ENCODE results near the gene LMTK3.

The LMTK3 gene

DNA sequence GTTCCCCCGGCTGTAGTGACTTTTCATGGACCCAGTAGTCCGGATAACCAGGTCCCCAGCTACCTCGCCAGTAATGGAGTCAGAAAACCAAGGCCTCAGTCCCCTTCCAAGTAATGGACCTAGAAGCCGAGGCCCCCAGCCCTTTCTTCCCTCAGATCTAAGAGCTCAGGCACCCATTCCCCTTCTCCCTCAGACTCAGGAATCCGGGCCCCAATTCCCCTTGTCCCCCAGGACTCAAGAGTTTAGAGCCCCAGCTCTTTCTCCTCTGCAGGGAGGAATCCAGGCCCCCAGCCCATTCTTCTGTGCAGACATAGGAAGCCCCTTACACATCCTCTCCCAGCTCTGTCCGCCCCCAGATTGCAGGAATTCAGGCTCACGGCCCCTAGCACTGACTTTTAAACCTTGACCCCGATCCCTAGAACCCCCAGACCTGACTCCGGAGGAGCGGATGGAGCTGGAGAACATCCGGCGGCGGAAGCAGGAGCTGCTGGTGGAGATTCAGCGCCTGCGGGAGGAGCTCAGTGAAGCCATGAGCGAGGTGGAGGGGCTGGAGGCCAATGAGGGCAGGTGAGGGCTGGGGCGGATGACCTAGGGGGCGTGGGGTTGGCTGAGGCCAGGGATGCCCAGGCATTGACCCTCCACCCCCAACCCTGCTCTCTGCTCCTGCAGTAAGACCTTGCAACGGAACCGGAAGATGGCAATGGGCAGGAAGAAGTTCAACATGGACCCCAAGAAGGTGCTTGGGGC is 41.5 kb downstream of the LMTK3 start:
- DNase-seq, result no peak

DNA sequence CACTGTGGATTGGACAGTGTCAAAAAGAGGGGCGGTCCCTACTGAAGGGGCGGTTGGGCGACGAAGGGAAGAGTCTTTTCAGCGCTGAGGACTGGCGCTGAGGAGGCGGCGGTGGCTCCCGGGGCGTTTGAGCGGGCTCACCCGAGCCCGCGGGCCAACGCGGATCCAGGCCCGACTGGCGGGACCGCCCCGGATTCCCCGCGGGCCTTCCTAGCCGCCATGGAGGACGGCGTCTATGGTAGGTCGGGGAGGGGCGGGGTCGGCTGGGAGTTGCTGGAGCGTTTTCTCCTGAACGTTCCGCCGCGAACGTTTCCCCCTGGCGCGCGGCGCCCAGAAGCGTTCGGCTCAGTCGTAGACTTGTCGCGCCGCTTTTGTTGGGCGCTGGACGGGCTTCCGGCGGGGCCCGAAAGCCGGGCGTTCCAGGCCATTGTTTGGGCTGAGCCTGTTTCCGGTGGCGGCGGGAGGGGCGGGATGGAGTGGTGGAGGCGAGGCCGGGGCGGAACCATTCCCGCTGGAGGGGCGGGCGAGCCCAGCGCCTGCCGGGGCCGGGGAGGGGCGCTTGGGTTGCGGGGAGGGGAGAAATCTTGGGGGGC is 42.2 kb downstream of the LMTK3 start, which contains the start of gene CYTH2:
TSS of gene CYTH2 (plus strand) at position 81 of the 593 bp plus-strand sequence. CDS start at position 220, 139 bp downstream.
- no peak for DNase-seq

DNA sequence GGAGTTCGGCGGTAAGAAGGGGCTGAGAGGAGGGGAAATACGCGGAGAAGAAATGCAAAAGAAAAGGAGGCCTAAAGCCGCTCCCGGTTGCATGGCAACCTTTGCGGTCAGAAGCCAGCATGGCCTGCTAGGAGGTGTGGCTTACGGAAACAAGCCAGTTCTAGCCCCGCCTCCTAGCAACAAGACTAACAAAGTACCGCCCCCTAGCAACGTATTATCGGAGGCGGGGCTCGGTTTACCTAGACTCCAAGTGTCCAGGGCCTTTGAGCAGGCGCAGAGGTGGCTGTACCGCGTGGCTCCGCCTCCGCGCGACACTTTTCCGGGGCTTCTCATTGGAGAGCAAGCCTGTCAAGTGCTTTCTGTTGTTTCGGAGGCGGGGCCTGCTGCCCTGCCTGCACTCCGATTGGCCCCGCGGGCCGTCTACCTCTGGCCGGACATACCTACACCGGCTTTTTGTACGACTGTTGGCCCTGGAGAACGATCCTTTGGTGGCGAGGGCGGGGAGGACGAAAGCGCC is 42.8 kb downstream of the LMTK3 start:
- peak; percentile 99 for DNase-seq

DNA sequence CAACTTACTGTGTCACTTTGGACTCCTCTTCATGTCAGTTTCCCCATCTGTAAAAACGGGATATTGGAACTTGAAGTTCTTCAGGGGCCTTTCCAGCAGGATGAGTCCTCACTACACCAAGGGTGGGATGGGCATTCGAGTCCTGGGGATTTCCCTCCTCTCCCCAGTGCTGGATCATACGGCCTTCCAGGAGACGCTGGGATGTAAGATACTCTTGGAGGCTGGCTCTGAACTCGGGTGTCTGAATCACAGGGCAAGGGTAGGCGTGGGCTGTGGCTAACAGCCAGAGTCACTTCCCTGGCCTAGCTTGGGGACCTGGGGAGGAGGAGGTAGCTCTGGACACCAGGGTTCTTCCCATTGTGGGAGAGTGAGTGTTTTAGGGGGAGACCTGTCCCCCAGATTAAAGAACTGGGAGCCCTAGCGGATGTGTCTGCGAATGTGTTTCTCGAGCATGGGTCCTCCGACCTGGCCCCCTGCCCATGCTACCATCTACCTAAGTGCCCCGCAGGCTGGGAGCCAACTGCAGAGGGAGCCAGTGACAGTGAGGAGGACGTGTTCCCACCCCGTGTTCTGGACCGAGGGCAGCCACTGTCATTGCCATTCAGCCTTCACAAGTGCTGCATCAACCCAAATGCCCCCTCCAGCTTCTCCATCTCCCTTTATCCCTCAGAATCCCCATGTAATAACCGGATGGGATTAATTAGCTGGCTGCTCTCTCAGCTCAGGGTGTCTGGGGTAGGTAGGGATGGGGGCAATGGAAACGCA is 44.9 kb downstream of the LMTK3 start:
- no peak for DNase-seq

DNA sequence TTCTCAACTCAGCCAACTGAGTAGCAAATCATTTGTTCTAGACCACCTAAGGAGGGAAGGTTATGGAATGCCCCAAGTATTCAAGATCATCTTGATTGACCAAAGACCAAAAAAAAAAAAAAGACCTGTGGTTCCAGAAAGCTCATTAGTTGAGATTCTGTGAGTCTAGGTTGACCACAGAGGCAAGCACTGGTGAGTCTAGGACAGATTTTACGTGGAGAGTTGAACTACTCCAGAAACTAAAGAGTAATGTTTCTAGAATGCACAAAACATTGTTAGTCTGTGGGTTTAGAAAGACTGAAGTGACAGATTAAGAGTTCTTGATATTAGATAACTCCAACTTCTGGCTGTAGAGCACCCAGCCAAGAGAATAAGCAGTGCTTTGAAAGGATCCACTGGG is 46.4 kb downstream of the LMTK3 start:
- DNase-seq, result no peak

DNA sequence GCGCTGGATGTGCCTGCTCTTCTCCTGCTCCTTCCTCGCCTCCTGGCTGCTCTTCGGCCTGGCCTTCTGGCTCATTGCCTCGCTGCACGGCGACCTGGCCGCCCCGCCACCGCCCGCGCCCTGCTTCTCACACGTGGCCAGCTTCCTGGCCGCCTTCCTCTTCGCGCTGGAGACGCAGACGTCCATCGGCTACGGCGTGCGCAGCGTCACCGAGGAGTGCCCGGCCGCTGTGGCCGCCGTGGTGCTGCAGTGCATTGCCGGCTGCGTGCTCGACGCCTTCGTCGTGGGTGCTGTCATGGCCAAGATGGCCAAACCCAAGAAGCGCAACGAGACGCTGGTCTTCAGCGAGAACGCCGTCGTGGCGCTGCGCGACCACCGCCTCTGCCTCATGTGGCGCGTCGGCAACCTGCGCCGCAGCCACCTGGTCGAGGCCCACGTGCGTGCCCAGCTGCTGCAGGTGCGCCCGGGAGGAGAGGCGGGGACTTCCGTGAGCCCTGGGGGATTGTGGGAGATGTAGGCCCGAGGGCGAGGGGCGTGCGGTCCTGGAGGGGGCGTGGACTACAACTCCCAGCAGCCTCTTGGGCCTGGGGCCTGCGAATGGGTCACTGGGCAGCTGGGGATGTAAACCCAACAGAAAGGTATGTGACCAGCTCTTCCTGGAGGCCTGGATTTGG is 49.5 kb downstream of the LMTK3 start:
- DNase-seq, result no peak

DNA sequence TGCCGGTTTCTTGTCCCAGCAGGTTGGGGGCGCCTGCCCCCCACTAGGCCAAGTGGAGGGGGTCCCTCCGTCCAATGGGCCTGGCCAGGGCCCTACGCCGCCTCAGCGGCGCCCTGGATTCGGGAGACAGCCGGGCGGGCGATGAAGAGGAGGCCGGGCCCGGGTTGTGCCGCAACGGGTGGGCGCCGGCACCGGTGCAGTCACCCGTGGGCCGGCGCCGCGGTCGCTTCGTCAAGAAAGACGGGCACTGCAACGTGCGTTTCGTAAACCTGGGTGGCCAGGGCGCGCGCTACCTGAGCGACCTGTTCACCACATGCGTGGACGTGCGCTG is 50.0 kb downstream of the LMTK3 start:
- no peak for DNase-seq

DNA sequence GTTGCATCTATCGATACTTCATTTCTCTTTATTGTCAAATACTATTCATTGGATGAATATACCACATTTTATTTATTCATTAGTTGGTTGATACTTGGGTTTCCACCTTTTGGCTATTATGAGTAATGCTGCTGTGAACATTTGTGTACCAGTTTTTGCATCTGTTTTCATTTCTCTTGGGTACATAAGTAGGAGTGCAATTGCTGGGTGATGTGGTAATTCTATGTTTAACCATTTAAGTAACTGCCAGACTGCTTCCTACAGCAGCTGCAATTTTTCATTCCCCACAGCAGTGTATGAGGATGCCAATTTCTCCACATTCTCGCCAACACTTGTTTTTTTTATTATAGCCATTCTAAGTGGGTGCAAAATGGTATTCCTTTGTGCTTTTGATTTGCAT is 53.6 kb downstream of the LMTK3 start:
- no peak for DNase-seq

DNA sequence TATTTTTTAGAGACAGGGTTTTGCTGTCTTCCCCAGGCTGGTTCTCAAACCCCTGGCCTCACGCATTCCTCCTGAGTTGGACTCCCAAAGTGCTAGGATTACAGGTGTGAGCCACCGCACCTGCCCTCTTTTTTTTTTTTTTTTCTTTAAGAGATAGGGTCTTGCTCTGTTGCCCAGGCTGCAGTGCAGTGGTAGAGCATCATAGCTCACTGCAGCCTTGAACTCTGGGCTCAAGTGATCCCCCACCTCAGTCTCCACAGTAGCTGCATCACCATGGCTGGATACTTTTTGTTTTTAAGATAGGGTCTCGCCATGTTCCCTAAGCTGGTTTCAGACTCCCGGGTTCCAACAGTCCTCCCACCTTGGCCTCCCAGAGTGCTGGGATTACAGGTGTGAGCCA is 54.8 kb downstream of the LMTK3 start:
- no peak for DNase-seq

DNA sequence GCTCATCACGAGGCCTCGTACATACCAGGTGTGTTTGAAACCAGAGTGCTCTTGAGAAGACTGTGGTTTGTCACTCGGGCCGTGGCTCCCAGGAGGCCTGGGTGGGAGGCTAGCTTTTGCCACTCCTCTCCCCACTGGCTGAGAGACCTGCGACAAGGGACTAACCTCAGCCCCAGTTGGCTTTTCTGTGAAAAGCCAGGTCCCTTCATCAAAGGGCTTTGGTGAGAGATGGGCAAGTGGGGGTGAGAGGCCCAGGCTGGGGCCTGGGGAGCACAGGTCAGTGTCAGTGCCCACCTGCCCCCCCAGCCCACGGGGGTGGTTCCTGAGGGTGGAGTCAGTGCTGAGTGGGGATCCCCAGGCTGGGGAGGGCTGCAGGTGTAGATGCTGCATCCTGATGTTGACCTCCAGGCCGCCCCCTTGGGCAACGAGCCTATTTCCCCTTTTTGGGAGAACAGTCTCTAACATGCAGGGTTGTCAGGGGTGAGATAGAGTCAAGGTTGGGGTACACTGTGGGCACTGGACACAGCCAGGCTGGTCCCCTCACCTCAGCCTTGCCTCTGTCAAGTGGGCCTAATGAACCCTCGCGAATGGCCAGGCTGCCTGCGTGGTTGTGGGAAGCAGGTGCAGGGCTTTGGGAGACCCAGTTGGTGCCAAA is 55.6 kb downstream of the LMTK3 start:
- no peak for DNase-seq

DNA sequence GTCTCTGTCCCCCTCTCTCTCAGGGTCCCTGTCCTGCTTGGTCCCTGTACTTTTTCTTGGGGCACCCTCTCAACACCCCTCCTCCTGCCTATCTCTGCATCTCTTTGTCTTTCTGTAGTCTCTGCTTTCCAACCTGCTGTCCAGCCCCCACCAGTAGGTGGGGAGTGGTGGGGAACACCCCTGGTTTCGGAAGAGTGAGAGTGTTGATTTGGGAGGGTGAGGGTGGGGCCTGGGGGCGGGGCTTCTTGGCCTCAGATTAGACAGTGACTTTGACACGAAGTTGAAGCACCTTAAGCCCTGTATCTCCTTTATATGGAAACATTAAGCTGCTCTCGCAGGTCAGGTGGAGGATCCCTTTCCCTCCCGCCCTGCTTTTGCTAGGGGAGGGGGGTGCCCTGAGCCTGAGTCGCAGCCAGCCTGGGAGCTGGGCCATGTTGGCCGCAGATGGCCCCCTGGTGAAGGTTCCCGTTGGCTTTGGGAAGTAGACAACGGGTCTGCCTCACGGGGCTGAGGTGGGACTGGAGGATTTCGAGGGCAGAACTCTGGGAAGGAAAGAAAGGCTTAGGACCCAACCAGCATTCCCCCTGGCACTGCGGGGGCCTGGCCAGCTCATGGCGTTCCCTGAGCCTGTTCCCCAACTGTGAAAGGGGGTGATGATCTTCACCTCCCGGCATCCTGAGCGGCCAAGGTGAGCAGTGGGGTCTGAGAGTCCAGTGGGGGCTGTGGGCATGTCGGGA is 56.3 kb downstream of the LMTK3 start, which contains the start of gene KCNJ14:
TSS of gene KCNJ14 (plus strand) at position 404 of the 737 bp plus-strand sequence. CDS start 6,151 bp downstream, outside the sequence.
- DNase-seq, result no peak

DNA sequence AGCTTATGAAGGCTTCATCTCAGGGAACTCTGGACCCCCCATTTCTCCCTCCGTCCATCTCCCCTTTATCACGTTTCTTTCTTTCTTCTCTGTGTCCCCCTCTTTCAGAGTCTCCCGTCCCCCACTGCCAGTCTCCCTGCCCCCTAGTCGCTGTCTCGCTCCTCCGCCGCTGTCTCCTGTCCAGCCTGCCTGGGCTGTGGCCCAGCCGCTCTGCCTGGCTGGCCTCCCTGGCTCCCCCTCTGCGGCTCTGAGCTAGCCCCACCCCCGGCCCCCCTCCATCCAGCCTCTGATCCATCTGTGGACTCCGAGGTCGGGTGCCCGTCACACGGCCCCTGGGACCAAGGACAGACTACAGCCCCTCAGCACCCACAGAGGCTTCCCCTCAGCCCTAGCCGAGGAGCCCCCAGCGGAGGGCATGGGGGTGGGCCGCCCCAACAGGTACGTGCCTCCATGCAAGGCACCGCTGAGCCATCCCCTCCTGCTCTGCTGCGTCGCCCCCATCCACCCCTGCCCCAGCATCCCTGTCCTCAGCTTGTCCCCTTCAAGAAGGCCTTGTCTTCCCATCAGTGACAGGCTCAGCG is 57.4 kb downstream of the LMTK3 start:
- DNase-seq, result no peak

DNA sequence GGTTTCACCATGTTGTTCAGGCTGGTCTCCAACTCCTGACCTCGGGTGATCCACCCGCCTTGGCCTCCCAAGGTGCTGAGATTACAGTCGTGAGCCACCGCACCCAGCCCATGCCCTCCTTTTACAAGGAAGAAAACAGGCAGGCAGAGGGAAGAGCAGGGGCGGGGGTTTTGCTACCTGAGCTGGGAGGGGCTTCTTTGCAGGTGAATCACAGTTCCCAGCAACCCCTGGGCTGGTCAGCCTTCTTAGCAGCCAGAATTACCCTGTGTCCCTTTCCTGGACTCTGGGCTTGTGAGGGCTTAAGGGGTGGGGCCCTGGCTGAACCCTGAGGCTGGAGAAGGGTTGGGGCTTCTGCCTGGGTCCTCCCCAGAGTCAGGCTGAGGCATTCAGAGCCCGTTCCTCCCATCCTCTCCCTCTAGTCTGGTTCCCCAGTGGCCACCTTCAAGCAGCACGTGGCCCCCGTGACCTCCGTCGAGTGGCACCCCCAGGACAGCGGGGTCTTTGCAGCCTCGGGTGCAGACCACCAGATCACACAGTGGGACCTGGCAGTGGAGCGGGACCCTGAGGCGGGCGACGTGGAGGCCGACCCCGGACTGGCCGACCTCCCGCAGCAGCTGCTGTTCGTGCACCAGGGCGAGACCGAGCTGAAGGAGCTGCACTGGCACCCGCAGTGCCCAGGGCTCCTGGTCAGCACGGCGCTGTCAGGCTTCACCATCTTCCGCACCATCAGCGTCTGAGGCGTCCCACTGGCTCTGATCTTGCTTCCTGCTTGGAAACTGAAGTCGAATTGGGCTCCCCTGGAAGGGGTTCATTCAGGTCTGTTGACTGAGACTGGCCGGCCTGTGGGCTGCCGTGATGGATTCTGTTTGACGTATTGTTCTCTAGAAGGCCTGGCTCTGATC is 59.1 kb downstream of the LMTK3 start:
- no peak for DNase-seq

DNA sequence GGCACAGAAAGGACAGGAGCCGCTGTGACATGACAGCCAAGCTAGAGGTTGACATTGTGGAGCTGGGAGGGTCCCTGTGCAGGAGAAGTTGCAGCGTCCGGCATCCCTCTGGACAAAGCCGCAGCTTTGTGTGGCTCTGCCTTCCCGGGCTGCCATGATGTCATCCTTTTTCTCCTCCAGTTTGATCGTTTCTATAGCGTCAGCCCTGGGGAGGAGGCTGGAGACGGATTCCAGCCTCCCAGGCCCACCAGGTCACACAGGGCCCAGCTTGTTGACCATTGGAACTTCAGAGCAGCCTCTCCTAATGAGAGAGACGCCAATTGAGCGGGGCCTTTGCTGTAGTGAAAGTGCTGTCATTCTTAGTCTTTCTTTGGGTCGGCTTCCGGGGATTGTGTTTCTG is 60.0 kb downstream of the LMTK3 start:
- no peak for DNase-seq

DNA sequence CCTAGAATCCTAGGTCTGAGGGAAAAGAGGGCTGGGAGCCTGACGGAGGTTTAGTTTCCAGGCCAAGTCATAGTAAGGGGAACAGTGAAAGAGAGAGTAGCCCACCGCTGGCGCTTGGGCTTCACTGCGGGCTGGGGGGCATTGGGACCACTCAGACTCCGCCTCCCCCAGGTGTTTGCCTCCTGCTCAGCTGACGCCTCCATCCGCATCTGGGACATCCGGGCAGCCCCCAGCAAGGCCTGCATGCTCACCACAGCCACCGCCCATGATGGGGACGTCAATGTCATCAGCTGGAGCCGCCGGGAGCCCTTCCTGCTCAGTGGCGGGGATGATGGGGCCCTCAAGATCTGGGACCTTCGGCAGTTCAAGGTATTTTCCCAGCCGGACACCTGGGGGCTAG is 60.8 kb downstream of the LMTK3 start:
- no peak for DNase-seq

DNA sequence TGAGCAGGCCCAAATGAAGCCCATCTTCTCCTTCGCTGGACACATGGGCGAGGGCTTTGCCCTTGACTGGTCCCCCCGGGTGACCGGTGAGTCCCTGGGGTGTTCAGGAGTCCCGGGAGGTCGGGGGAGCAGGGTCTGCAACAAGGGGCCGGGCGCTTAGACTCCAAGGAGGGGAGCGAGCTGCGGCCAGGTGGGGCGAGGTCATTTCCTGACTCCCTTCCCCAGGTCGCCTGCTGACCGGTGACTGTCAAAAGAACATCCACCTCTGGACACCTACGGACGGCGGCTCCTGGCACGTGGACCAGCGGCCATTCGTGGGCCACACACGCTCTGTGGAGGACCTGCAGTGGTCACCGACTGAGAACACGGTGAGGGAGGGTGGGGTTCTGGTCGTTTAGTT is 61.2 kb downstream of the LMTK3 start:
- no peak for DNase-seq

DNA sequence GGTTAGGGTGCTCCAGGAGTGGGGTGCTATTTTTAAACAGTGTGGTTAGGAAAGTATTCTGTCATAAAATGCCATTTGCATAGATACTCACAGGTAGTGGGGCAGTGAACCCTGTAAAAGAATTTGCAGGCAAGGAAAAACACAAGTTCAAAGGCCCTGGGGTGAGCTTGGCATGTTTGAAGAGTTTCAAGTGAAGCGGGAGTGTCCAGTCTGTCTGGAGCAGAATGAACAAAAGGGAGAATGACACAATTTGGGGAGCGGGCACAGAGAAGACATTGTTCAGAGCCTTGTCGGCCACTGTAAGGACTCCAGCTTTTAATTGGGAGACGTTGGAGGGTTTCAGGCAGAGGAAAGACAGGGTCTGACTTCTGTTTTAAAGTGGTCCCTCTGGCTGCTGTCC is 63.1 kb downstream of the LMTK3 start:
- no peak for DNase-seq

DNA sequence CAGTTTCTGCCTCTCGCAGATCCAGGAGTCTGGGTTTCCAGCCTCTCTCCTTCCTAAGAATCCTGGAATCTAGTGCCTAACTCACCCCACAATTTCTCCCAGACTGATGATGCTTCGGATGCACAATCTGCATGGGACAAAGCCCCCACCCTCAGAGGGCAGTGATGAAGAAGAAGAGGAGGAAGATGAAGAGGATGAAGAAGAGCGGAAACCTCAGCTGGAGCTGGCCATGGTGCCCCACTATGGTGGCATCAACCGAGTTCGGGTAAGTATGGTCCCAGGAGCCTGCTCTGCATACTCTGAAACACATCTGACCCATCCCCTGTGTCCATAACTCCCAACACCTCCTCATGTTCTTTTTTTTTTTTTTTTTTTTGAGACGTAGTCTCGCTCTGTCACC is 65.1 kb downstream of the LMTK3 start:
- DNase-seq, result no peak

DNA sequence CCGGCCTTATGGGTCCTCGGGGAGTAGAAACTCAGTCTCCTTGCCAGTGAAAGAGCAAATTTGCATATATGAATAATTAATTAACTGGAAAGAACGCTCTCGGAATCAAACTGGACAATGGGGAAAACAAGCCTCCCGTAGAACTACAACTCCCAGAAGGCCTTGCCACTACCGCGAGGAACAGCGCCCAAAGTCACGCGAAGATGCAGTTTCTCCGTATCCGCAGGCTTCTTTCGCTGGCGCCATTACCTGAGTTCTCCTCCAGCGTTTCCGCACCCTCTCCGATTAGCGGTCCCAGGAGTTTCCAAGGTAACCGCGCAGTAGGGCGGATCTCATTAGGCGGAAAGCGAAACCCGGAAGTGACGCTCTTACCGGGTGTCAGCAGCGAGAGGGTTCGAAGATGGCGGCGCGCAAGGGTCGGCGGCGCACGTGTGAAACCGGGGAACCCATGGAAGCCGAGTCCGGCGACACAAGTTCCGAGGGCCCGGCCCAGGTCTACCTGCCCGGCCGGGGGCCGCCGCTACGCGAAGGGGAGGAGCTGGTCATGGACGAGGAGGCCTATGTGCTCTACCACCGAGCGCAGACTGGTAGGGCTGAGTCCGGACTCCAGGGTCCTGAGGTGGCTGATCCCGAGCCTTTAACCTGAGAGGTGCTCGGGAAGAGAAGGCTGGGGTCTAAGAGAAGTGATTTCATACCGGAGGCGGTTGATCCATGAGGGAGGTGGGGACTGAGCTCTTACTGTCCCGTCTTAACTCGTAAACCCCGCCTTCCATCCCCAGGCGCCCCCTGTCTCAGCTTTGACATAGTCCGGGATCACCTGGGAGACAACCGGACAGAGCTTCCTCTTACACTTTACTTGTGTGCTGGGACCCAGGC is 65.8 kb downstream of the LMTK3 start, which contains the start of gene GRWD1:
TSS of gene GRWD1 (plus strand) at position 378 of the 876 bp plus-strand sequence. CDS start at position 401, 23 bp downstream.
- peak; percentile 98 for DNase-seq

Measured in NCI-H524 treated with DMSO at 0.1 percent for 48 hours (cell line).